Omental fat pad (tissue), 4 donors: ENCODE results near the gene PNMA6F. TPM values are rescaled to one million over a fixed set of nuclear protein-coding genes. Genes with fewer than 3 reads are reported as not detected.

ENCODE experiments used
- ATAC-seq: fragments of 150-250 bp; one replicate; pipeline ENCODE4 v1.9.1; 2016; ENCODE audit warnings: mild to moderate bottlenecking, moderate library complexity; ENCODE audit not compliant: low FRiP score
- DNase-seq: peaks from one replicate; pipeline ENCODE4 v3.0.0-alpha.2; 2019; ENCODE audit warnings: low spot score
- total RNA-seq, 4 donors: library from RNA; depleted of rRNA; stranded (reverse); fragments of >200 nt; gene quantifications; one replicate each; pipeline ENCODE4 v1.1.0, GENCODE V29; 2016
- TF ChIP-seq, protein P1 (sequence below), 3 donors: fragments of 450-650 bp; IDR thresholded peaks; one replicate each; pipeline ENCODE4 v1.5.1; 2016 to 2017; ENCODE audit warnings: antibody characterized with exemption in 3 of 3, mild to moderate bottlenecking in 3 of 3, moderate library complexity in 2 of 3

The PNMA6F gene
- total RNA-seq, 4 donors from 2014 or later = not detected

DNA sequence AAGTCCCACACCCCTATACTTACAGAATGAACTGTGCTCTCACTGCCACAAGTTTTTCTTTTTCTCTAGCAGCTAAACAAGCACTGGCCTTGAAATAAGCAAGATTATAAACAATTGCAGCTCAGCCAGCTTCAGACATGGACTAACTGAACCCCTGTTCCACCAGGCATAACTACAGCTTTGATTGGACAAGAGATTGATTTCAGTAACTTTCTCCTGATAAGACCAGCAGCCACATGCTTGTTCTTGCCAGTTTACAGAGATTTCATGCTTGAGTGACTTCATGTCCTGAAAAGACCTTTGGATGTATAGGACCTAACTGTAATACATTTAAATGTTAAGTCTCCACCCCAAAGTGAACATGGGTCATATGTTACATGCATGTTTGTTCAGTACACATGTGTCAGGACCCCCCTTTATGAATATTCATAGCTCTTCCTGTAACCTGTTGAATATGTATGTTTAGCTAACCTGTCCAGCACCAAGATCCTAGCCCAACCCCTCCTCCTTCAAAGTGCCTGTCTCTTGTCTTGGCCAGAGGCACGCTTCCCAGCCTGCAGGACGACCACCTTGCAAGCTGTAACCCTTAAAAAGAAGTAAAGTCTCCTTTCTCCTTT, 40.3 kb upstream of the PNMA6F start:
- ATAC-seq = no peak
- DNase-seq = no peak
- TF ChIP-seq, protein P1, sequence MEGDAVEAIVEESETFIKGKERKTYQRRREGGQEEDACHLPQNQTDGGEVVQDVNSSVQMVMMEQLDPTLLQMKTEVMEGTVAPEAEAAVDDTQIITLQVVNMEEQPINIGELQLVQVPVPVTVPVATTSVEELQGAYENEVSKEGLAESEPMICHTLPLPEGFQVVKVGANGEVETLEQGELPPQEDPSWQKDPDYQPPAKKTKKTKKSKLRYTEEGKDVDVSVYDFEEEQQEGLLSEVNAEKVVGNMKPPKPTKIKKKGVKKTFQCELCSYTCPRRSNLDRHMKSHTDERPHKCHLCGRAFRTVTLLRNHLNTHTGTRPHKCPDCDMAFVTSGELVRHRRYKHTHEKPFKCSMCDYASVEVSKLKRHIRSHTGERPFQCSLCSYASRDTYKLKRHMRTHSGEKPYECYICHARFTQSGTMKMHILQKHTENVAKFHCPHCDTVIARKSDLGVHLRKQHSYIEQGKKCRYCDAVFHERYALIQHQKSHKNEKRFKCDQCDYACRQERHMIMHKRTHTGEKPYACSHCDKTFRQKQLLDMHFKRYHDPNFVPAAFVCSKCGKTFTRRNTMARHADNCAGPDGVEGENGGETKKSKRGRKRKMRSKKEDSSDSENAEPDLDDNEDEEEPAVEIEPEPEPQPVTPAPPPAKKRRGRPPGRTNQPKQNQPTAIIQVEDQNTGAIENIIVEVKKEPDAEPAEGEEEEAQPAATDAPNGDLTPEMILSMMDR (IDR thresholded peaks at IDR 0.05) = no peak

DNA sequence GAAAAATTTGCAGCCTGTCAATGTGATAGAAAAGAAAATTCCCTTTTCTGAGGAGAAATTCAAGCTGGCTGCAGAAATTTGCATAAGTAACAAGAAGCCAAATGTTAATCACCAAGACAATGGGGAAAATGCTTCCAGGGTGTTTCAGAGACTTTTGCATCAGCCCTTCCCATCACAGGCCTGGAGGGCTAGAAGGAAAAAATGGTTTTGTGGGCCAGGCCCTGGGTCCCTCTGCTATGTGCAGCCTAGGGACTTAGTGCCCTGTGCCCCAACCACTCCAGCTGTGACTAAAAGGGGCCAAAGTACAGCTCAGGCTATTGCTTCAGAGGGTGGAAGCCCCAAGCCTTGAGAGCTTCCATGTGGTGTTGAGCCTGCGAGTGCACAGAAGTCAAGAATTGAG, 36.3 kb upstream of the PNMA6F start:
- TF ChIP-seq, protein P1 (IDR thresholded peaks at IDR 0.05) = no peak
- ATAC-seq (no peak), DNase-seq (no peak)

GRCh38 chrX:153353416-153353815, 31.8 kb upstream of the PNMA6F start:
- TF ChIP-seq, protein P1 (IDR thresholded peaks at IDR 0.05) = no peak
- ATAC-seq (no peak), DNase-seq (no peak)

DNA sequence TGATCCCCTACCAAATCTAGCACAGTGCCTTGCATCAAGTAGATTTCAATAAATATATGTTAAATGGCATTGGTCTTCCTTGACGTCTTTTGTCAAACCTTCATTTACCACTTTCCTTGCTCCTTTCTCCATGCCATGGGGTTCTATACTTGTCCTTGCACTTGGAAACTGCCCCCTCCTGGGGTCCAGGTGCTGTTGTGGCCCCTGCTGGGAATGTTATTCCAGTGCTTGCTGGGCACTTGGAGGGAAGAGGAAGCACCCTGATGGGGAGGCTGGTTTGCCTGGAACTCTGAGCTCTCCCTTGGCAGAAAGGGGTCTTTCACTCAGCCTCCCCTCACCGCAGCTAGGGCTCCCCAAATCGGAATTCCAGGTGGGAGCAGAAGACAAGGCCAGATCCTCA, 31.3 kb upstream of the PNMA6F start:
- TF ChIP-seq, protein P1 (IDR thresholded peaks at IDR 0.05) = no peak
- ATAC-seq (no peak), DNase-seq (no peak)

DNA sequence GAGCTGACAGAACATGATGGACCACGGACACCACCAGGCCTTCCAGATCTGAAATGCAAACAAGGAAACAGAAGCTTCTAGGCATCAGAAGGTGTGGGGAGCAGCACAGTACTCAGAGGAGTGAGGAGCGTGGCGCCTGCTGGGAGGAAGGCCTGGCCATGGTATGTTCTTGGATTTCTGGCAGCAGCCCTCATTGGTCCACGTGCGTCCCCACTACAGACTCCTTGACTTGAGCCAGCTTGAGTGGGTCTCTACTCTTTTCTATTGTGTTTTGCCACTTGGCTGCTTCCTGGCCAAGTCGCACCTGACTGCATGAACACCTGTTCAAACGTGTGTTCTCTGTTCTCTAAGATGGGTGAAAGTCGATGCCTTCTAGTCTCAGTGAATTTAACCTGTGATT, 30.4 kb upstream of the PNMA6F start:
- no peak for ATAC-seq
- TF ChIP-seq, protein P1 (IDR thresholded peaks at IDR 0.05) = no peak
- DNase-seq = no peak

DNA sequence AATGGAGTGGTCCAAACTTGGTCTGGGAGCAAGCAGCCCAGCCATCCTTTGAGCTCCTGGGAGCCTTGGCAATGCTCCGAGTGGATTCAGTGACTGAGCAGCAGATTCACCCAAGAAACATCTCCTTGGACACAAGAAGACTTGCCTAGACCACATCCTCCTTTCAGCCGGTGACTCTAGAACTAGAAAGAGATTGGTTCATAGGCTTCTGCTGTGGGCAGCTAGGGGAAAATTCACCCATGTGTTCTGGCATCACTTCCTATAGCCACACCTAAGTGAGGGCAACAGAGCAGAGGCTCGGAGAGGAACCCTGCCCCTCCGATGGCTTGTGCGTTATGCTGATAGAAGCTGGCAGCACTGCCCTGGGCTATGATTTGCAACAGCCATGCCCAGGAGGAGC, 28.4 kb upstream of the PNMA6F start:
- ATAC-seq (no peak), DNase-seq (no peak)
- TF ChIP-seq, protein P1 (IDR thresholded peaks at IDR 0.05) = no peak

GRCh38 chrX:153348421-153348820, 26.9 kb upstream of the PNMA6F start:
- ATAC-seq = no peak
- DNase-seq = no peak
- TF ChIP-seq, protein P1 (IDR thresholded peaks at IDR 0.05) = no peak
